Measurements from ENCODE around the gene SCGB1D2.

SCGB1D2 gene

GRCh38 chr11:62260261-62260953 is 18.4 kb downstream of the SCGB1D2 start:
- DNase-seq (ENCODE audit: low read depth): no peak

DNA sequence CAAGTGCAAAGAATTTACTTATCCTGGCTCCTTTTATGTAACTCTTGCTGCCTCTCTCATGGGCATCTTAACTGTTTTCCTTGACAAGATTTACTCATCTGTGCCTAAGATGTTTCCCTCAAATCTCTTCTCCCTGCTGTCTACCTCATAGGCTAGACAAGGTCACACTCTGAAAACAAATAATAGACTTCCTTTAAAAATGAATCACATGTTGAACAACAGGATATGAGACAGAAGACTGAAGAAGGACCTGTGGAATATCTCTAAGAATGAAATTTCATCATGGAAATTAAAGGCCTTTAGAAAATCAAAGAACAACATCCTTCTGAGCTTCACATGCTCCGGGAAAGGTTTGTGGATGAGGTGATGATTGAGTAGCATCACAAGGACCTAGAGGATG is 22.0 kb downstream of the SCGB1D2 start:
- no peak for DNase-seq (ENCODE audit: low read depth)

GRCh38 chr11:62266558-62266957 is 24.5 kb downstream of the SCGB1D2 start:
- DNase-seq (ENCODE audit: low read depth): peak; percentile 32

DNA sequence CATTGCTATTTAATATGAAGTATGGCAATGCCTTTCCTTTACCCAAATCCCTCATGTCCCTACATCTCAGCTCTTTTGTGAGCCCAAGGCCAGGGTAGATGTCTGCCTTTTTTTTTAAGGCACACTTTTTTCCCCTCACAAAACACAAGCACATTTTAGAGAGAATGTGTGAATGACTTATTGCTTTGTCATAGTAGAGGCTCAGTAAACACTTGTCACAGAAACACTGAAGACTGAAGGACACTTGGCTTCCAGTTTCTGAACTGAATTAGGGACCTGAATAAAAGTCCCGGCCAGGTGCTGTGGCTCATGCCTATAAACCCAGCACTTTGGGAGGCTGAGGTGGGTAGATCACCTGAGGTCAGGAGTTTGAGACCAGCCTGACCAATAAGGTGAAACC is 25.0 kb downstream of the SCGB1D2 start:
- no peak for DNase-seq (ENCODE audit: low read depth)

DNA sequence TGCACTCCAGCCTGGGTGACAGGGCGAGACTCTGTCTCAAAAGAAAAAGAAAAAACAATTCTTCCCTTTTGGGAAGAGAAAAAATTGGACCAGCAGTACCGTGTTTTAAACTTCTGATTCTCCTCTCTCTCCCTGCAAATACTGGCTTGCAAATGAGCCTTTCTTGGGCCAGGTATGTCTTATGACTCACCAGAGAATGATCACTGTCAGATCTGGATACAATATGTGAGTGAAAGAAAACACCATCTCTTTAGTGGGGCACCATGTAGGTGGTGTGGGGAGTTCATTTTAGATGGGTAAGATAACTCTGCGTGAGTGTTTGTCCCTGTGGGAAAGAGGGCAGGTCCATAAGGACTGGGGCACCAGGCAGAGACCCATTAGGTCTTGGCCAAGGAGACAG is 25.5 kb downstream of the SCGB1D2 start:
- DNase-seq (ENCODE audit: low read depth): no peak

DNA sequence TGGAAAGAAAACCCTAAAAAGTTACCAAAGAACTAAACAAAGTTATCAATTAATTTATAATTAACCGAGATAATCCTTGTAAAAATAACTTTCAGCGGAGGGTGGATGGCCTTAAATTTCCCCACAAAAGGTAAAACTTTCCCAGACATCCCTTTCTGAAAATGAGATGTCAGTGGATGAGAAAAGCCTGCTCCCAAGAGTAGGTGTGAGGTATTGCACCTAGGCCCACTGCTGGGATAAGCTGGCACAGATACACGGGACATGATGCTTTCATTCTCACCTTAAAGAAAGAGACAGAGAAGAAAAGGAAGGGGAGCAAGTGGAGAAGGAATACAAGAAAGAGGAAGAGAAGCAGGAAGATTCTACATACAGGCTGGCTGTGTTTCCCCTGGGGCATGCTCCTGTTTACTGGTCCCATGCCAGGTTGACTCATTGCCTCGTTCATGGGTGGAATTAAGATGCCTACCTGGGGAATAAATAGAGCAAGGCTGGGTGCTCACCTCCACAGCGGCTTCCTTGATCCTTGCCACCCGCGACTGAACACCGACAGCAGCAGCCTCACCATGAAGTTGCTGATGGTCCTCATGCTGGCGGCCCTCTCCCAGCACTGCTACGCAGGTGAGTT is 27.7 kb downstream of the SCGB1D2 start, which contains the start of gene SCGB2A2:
SCGB2A2 (plus strand) TSS at position 505 of the 625 bp plus-strand sequence; CDS start at position 564, 59 bp downstream.
- no peak for DNase-seq (ENCODE audit: low read depth)

DNA sequence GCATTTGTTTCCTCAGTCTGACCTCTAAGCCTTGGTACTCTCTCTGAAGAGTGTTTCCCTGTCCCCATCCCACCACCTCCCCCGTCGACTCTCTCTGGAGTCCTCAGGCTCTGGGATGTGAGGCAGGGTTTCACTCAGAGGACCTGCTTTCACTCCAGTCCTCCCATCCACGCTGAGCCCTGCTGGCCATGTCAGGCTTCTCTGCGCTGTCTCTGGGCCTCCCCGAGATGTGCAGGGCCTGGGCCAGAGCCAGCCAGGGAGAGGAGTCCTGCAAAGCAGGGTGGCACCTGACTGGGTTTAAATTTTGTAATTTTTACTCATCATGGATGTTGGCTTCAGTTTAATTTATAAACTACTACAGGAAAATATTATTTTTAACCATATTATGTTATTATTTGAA is 31.2 kb downstream of the SCGB1D2 start:
- DNase-seq (ENCODE audit: low read depth): no peak

DNA sequence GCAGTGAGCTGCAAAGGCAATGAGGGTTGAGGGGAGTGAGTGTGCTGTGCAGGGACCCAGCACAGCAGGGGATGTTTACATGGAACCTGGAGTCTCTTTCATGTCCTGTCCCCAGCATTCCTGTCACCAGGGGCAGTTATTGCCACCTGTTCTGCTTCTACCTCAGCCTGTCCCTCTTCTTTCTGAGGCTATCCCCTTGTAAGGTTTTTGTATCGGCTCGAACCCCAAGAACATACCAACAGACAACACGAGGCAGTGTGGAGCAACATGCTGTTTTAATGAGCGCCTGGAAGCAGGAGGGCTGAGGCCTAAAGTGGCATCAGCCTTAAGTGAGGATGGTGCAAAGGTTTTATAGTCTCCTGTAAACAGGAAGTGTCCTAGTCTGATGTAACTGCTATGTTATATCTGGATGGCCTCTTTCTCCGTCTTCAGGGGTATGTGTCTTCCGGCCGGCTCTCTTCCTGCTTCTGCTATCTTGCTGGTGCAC is 31.8 kb downstream of the SCGB1D2 start:
- DNase-seq (ENCODE audit: low read depth): no peak

DNA sequence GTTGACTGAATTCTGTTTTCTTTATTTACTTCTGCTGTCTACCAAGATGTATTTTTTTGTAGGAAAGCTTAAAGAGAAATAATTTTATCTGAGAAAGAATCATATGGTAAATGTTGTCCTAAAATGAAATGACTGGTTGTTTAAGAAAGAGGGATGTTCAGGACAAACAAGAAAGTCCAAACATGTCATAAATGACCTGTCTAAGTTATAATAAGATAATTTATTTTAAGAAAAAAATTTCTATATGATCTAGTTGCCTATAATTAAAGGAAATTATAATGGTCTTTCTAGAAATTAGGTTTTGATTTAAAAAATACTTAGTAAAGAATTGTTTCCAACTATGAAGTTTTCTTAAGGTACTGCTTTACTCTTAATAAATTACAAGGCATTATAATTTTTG is 38.4 kb downstream of the SCGB1D2 start:
- no peak for DNase-seq (ENCODE audit: low read depth)
